GM21515 (cell line): ENCODE measurements around the gene APOBEC3H.

Source experiments
- ATAC-seq: cut with Tn5 transposase; IDR thresholded peaks from one replicate; pipeline ENCODE4 v1.9.1; 2021; ENCODE audit not compliant: unreplicated experiment

Gene APOBEC3H

GRCh38 chr22:39108487-39108886 lies 11.4 kb downstream of the APOBEC3H start:
- ATAC-seq: no peak

- ATAC-seq: no peak
Observed at GRCh38 chr22:39109361-39109760, 12.3 kb downstream of the APOBEC3H start.

- ATAC-seq: no peak
Observed at GRCh38 chr22:39110631-39111561, 13.9 kb downstream of the APOBEC3H start.

DNA sequence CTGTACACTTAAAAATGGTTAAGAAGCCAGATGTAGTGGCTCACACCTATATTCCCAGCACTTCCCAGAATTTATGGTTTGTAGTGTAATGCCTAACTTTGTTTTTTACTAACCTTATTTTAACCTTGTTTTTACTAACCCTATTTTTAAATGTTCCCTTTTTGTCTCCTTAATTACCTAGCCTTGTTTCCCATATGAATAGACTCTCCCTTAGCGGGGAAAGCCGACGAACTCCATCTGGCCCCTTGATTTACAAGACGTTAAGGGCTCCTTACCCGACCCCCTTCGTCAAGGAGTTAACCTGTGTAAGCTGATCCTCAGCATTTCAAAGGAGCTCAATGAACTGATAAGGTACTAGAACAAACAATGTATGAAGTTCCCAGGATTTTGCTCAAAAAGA lies 17.1 kb downstream of the APOBEC3H start:
- ATAC-seq: no peak

DNA sequence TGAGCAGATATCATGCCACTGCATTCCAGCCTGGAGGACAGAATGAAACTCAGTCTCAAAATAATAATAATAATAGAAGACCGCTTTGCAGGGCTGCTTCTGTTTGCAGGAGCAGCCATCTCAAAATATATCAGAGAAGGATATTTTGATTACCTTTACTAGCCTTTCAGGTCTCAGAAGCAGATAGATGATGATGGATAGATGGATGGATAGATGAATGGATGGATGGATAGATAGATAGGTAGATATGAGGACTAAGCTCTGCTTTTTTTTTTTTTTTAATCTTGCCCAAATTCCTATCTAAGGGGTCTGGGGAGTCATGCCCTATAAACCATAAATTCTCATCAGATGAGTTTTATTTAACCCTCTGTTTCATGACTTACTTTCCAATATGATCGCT lies 18.5 kb downstream of the APOBEC3H start:
- ATAC-seq: no peak

- no peak for ATAC-seq
Observed at GRCh38 chr22:39115977-39116621, 19.1 kb downstream of the APOBEC3H start.

- no peak for ATAC-seq
Observed at GRCh38 chr22:39117585-39118191, 20.6 kb downstream of the APOBEC3H start.

DNA sequence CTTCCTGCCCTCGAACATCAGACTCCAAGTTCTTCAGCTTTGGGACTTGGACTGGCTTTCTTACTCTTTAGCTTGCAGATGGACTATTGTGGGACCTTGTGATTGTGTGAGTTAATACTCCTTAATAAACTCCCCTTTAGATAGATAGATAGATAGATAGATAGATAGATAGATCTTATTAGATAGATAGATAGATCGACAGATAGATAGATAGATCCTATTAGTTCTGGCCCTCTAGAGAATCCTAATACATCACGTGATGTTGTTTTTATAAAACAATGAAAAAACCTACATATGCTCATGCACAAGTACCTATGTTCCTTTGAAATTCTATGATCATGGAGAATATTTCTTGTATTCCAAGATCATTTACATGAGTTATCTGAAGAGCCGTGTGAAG lies 23.9 kb downstream of the APOBEC3H start:
- no peak for ATAC-seq

DNA sequence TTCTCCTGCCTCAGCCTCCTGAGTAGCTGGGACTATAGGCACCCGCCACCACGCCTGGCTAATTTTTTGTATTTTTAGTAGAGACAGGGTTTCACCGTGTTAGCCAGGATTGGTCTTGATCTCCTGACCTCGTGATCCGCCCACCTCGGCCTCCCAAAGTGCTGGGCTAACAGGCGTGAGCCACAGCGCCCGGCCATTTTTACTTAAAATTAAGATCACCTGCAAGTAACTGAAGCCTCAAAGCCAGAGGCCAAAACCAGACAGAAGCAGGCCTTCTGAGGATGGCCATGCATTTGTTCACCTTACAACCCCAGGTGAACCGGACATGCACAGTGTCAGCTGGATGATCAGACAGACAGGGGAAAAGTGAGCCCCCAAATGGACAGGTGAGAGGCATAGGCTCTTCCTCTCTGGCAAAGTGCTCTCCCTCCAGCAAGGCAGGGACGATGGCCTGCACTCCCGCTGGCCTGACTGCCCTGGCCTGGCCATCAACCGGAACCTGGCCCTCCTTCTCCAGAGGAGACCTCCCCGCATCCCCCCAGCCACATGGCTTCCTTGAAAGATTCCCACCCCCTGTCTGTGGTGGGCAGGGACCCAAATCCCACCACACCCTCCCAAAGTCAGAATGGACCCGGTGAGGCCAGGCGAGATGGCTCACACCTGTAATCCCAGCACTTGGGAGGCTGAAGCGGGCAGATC lies 25.9 kb downstream of the APOBEC3H start:
- ATAC-seq: no peak

DNA sequence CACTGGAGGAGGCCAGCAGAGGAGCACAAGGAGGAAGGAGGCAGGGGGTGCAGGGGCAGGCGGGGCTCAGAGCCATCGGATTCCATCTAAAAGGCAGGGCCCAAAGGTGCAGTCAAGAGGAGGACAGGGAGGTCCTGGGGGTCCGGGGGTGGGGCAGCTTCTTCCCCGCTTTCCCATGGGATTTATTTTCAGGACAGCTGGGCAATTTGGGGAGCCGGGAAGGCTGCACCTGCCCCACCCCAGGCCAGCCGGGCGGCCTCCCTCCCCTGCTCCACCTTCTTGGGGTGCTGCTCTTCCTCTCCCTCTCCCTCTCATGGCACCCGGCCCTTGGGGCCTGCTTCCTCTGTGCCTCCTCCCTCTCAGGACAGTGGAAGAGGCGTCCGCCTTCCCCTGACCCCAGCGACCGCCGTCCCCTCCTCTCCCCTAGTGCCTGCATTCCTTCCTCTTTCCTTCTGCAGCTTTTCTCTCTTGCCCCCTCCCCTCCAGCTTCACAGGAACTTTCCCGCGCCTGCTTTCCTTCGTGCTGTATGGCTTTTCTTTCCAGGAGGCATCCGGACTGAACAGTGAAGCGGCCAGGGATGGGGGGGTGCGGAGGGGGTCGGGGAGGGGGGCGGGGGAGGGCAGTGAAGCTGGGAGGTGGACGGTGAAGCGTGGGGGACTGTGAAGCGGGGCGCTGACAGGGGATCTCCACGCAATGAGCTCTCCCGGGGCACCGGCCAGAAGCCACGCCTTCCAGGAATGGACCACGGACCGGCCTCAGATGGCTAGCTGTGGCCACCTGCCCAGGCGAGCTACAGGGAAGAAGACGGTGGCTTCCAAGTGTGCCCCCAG lies 26.9 kb downstream of the APOBEC3H start:
- ATAC-seq: no peak

DNA sequence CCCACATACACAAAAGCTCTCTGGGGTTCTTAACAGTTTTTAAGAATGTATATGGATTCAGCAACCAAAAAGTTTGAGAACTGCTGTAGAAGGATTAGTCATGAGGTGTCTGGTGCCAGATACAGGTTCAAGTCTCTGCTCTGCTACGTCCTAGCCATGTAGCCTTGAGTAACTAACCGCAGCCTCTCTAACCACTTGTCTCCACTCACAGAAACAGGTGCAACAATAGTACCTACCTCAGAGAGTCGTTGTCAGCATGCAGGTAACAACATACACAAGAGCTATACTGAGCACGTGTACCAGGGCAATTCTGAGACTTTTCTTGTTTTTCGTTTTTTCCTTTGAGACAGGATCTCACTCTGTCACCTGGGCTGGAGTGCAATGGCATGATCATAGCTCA lies 28.6 kb downstream of the APOBEC3H start:
- no peak for ATAC-seq

DNA sequence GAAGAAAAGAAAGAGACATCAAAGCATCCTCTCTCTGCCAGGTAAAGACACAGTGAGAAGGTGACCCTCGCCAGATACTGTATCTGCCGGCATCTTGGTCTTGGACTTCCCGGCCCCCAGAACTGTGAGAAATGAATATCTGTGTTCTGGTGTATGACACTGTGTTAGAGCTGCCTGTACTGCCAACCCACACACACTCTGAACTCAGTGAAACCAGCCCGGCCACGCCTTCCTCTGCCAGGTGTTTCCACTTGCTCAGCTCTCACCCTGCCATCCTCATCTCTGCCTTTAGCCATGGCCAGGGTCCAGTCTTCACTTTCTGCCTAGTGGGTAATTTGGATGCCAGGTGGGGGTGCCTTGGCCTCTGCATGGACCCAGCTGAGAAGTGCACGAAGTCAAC lies 31.5 kb downstream of the APOBEC3H start:
- ATAC-seq: no peak

DNA sequence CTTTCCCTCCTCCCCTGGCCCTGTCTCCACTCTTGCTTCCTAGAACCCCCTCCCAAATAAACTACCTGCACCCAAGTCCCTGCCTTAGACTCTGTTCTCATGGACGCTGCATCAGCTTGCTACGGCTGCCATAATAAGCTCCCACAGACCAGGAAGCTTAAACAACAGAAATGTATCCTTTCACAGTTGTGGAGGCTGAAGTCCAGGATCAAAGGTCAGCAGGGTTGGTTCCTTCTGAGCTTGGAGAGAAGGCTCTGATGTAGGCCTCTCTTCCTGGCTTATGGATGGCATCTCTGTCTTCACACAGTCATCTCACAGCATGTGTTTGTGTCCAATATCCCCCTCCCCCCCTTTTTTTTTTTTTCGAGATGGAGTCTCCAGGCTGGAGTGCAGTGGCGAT lies 32.0 kb downstream of the APOBEC3H start:
- no peak for ATAC-seq

DNA sequence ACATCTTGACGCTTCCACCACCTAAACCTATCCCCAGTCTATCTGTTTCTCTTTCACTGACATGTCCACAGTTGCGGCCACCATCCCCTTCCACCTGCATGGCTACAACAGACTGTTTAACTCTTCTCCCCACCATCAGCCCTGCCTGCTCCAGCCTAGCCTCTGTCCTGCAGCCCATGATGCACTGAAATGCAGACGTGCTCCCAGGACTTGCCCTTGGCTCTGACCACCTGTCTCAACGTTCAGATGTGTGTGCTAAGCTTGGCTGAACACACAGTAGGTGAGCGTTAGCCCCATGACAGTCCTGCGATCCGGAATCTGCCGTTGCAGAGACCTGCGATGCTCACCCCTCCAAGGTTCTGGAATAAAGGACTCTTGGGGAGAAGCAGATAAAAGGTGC lies 32.7 kb downstream of the APOBEC3H start:
- ATAC-seq: no peak

- no peak for ATAC-seq
Observed at GRCh38 chr22:39130152-39130704, 33.2 kb downstream of the APOBEC3H start.

- no peak for ATAC-seq
Observed at GRCh38 chr22:39130892-39131855, 34.1 kb downstream of the APOBEC3H start.

DNA sequence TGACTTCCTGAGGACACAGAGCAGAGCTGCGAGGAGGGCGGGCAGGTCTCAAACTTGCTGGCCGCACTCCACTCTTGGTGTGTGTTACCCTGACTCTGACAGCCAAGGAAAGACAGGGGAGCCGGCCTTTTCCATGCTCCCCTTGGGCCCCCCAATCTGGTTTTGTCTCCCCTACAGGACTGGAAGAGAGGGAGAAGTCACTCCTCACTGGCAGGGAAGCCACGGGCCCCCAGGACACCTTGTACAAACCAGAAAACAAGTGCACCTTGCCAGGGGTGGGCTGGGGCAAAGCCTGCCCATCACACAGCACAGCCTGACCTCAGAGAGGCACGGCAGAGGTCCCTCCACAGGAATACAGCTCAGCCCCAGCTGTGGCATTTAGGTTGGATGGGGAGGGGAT lies 35.2 kb downstream of the APOBEC3H start:
- no peak for ATAC-seq

DNA sequence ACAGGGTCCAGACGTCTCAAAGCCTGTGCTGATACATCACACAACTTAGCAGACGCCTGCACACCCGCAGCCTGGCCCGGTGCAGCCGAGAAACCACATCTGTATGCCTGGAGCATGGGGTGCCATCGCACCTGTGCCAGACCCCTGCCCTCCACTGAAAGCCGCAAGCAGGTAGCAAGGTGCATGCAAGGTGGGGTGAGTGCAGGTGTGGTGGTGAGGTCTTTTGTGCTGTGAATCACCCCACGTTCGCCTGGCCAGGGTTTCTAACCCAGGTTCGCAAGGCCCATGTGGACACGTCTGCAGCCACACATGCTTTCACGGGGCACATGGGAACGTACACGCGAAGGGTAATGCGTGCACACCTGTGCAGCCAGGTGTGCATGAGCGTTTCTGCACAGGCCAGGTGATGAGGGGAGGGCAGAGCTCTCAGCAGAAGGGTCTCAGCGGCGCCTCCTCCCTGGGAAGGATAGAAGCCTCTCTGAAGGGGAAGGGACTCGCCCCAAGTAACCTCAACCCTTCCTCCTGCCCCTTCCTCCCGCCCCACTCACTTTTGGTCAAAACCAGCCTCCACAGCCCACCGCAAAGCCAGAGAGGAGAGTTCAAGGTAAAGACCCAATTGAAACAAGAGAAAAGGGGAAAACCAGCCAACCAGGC lies 36.0 kb downstream of the APOBEC3H start:
- no peak for ATAC-seq

GRCh38 chr22:39133871-39134270 lies 36.8 kb downstream of the APOBEC3H start:
- no peak for ATAC-seq
